ENCODE data around the gene HOXD11. TPM values are rescaled to one million over a fixed set of nuclear protein-coding genes. Genes with fewer than 3 reads are reported as not detected.

HOXD11 gene
- total RNA-seq, 6 donors from 2014 or later: not detected

- H3K36me3 ChIP-seq: no peaks in the 10 kb centered on the region
- no peak for DNase-seq
- H3K4me1 ChIP-seq: peaks cover 21 to 38% (median 24%) of the 10 kb centered on the region in 4 donors
- peaks cover 0 to 60% (median 38%) of the 10 kb centered on the region in 4 donors for H3K27me3 ChIP-seq
- 13 to 17% methylated on average over 14 of the region's 14 CpGs for WGBS, 2 donors
- ATAC-seq (ENCODE audit: low FRiP score in 2 of 2): no peak
- H3K27ac ChIP-seq: no peak overlapping the region
- H3K4me3 ChIP-seq: no peak overlapping the region
- TF ChIP-seq EP300 (IDR thresholded peaks at IDR 0.05): no peak
- no peak for TF ChIP-seq POLR2A (IDR thresholded peaks at IDR 0.05)
- no peak for TF ChIP-seq CTCF (IDR thresholded peaks at IDR 0.05)
- no peak for TF ChIP-seq POLR2AphosphoS5 (IDR thresholded peaks at IDR 0.05)
- H3K9me3 ChIP-seq: no peaks in the 10 kb centered on the region
These were observed 31.4 kb downstream of the HOXD11 start for GRCh38 chr2:176138526-176138922.

- WGBS, 2 donors: 15 to 20% methylated on average over 28 of the region's 28 CpGs
- H3K4me3 ChIP-seq: no peak overlapping the region
- H3K4me1 ChIP-seq: peaks cover 21 to 38% (median 24%) of the 10 kb centered on the region in 4 donors
- no peak for ATAC-seq (ENCODE audit: low FRiP score in 2 of 2)
- H3K9me3 ChIP-seq: no peaks in the 10 kb centered on the region
- no peak for DNase-seq
- peaks cover 0 to 63% (median 37%) of the 10 kb centered on the region in 4 donors for H3K27me3 ChIP-seq
- no peaks in the 10 kb centered on the region for H3K36me3 ChIP-seq
- TF ChIP-seq POLR2A (IDR thresholded peaks at IDR 0.05): no peak
- TF ChIP-seq CTCF (IDR thresholded peaks at IDR 0.05): no peak
- no peak for TF ChIP-seq POLR2AphosphoS5 (IDR thresholded peaks at IDR 0.05)
- TF ChIP-seq EP300 (IDR thresholded peaks at IDR 0.05): no peak
- H3K27ac ChIP-seq: no peak overlapping the region
These were observed 32.0 kb downstream of the HOXD11 start for GRCh38 chr2:176138923-176139660.

- TF ChIP-seq POLR2AphosphoS5 (IDR thresholded peaks at IDR 0.05): no peak
- Histone ChIP-seq H3K4me1 (peaks cover 21 to 38% (median 24%) of the 10 kb centered on the region in 4 donors), H3K36me3 (no peaks in the 10 kb centered on the region), H3K27me3 (peaks cover 0 to 63% (median 33%) of the 10 kb centered on the region in 4 donors), H3K27ac (no peak overlapping the region), H3K4me3 (peak overlapping the region in 2 of 4 donors; percentile 44 to 51), H3K9me3 (no peaks in the 10 kb centered on the region)
- 15% methylated on average over 27 to 39 of the region's 41 CpGs for WGBS, 2 donors
- DNase-seq (peak in 1 of 2 donors; percentile 71), ATAC-seq (ENCODE audit: low FRiP score in 2 of 2) (no peak)
These were observed 32.8 kb downstream of the HOXD11 start for GRCh38 chr2:176139661-176140512.

- peaks cover 0 to 64% (median 32%) of the 10 kb centered on the region in 4 donors for H3K27me3 ChIP-seq
- H3K27ac ChIP-seq: no peak overlapping the region
- no peaks in the 10 kb centered on the region for H3K36me3 ChIP-seq
- DNase-seq (peak; percentile 55 to 92), ATAC-seq (ENCODE audit: low FRiP score in 2 of 2) (peak; percentile 89 to 94)
- H3K4me1 ChIP-seq: peaks cover 20 to 37% (median 23%) of the 10 kb centered on the region in 4 donors
- peak overlapping the region in 3 of 4 donors; percentile 29 to 51 (median 44) for H3K4me3 ChIP-seq
- no peak for TF ChIP-seq POLR2A (IDR thresholded peaks at IDR 0.05)
- TF ChIP-seq CTCF (IDR thresholded peaks at IDR 0.05): peak; percentile 75 to 96 (median 90)
- no peaks in the 10 kb centered on the region for H3K9me3 ChIP-seq
- 13 to 16% methylated on average over 20 to 25 of the region's 48 CpGs for WGBS, 2 donors
These were observed 33.6 kb downstream of the HOXD11 start for GRCh38 chr2:176140513-176141317.

Measured in upper lobe of left lung (tissue), 6 donors.